C1 segment of cervical spinal cord (tissue), 14 donors: ENCODE results near the gene SEZ6L2.
"Not testable (repeated sequence)": the region's sequence is repeated elsewhere in the genome, so short reads cannot be mapped to it uniquely, and the experiment has no call there.

Experiments
- DNase-seq, 14 donors: peaks; one replicate each; lab custom pipeline; 2025; lab: John Stamatoyannopoulos, UW

SEZ6L2 gene

DNA sequence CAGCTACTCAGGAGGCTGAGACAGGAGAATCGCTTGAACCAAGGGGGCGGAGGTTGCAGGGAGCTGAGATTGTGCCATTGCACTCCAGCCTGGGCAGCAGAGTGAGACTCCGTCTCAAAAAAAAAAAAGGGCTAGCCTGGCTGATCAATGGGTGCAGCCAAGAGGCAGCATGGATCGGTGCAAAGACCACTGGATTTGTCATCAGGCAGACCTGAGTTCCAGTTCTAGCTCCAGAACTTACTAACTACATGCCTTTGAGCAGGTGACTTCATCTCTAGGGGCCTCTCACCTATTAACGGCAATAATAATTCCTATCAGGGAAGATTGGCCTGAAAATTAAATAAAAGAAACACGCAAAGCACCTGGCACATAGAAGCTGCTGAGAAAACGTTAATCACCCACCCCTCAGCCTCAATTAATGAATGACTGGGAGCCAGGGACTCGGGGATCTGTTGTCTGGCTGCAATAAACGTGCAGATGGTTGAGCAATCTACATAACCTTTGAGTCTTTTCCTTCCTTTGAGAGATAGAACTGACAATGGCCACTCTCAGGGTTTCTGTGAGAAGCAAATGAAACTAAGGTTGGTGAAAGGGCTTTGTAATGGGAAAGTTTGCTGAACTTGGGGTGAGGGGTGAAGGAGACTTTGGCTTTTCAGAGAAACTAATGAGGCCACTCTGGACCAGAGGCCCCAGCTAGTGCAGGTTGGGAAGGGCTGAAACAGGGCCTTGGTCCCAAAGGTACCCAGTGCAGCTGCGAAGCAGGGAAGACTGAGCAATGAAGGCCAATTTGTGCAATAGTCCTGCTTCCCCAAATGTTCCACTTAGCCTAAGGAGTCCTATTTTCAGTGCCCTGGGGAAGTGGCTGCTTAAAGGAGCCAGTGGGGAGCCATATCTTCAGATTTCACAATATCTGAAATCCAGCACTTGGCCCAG, 7.6 kb downstream of the SEZ6L2 start:
- no peak for DNase-seq

DNA sequence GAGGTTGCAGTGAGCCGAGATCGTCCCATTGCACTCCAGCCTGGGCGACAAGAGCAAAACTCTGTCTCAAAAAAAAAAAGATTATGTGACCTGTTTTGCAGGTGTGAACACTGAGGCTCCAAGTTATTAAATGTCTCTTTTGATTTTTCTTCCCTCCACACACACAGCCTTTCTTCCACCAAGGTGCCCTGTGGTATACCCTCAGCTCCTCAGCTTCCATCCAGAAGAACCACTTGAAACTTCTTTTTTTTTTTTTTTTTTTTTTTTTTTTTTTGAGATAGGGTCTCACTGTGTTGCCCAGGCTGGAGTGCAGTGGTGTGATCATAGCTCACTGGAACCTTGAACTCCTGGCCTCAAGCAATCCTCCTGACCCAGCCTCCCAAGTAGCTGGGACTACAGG, 10.0 kb downstream of the SEZ6L2 start:
- not testable (repeated sequence) for DNase-seq

DNA sequence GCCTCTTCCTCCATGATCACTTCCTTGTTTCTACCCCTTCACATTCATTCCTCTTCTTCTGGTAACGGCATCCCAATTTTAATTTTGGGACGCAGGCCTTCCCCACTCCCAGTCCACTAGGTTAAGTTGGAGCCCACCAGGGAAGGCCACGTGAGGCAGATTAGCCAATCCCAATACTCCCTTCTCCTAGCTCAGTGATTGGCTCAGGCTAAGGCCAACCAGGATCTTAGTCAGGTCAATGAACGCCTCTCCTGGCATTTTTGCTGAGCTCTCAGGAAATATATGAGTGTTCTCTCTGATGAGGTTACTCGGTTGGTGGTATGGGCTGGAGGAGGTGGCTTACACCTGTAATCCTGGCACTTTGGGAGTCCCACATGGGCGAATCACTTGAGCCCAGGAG, 15.4 kb downstream of the SEZ6L2 start:
- DNase-seq = no peak

DNA sequence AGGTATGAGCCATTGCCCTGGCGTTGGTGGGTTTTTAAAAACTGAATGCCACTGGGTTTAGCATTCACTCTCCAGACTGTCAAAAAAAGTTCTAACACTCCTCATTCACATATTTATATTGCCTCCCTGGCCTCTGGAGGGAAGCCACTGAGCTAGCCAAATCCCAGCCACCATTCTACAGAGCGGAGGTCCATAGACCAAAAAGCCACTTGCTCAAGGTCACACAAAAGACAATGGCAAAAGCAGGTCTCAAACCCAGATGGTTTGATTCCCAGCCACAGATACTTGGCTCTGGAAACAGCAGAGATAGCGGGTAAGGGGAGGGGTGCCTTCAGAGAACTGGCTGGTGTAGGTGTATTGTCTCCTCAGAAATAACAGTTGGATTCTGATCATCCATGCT, 18.3 kb downstream of the SEZ6L2 start:
- no peak for DNase-seq

DNA sequence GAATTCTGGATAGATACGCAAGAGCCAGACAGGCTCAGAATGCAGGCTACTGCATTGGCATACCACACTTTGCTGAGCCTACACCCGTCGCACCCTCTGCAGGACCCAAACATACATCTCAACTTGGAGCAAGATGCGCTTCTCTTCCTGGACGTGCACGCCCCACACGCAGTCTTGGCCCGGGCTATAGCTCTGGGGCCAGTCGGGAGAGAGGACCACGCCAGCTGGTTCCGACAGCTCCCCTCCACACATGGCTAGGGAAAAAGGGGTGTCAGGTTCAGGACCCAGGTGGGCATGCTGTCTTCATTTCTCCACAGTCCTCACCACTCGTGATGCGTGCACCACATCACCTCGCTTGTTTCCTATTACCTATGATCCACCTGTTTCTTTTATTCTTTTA, 21.2 kb downstream of the SEZ6L2 start:
- DNase-seq = no peak

DNA sequence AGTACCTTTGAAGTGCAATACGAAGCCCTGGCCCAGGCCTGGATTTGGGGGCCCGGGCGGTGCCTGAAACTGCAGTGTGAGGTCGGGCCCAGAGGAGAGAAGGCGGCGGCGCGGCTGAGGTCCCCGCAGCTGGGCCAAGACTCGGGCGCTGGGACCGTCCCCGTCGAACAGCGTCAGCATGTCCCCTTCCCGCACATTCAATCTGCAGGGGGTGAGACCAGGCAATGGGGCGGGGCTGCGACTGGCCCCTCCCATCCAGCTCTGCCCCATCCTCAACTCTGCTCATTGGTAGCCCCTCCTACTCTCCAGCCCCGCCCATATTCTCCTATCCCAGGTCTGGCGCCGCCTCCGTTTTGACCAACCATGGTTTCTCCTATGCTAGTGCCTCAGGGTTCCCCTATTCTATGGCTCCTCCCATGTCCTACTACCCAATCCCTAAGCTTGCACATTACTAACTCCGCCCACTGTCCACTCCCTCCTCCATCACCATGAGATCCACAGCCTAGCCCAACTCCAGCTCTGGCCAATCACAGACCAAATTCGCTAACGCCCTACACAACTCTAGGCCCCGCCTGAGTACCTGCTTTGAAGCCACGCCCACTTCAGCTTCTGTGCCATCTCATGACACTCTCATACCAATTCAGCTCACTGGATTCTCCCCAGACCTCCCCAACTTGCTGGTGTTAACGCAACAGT, 21.9 kb downstream of the SEZ6L2 start:
- DNase-seq = peak in 2 of 14 donors; percentile 2 to 58

DNA sequence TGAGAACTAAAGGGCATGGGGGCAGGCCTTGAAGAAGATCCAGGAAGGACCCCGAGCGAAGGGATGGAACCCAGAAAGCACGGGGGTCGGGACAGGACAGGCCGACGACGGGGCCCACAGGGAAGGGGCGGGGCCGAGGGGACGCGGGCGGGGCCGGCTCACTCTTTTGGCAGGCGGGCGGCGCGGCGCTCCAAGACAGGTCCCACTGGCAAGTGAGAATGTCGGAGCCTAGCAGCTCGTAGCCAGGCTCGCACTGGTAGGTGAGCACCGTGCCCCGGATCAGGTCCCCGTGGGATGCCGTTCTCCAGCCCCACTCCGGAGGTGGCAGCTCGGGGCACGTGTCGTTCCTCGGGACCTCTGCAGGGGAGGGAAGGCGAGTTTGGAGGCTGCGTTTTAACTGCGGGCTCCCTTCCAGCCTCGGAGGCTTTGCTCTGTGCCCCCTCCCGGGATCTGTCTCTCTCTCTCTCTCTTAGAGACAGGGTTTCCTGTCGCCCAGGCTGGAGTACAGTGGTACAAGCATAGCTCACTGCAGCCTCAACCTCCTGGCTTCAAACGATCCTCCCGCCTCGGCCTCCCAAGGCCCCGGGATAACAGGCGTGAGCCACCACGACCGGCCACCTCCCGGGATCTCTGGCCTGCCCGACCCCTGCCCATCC, 22.6 kb downstream of the SEZ6L2 start:
- no peak for DNase-seq

DNA sequence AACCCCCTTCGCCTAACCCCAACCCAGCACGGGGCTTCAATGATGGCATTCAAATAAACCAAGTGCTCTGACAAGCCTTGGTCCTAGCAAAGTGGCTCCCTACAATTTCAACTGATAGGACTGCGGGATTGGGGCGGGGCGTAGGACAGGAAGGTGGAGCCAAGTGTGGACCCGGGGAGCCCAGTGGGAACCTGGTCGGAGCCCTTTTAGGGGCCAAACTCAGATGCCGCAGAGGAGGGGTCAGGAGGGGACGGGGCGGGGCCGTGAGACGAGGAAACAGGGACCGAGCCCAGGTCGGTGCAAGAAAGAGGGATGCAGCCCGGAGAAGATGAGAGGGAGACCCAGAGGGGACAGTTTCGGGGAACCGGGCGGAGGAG, 23.1 kb downstream of the SEZ6L2 start:
- no peak for DNase-seq

DNA sequence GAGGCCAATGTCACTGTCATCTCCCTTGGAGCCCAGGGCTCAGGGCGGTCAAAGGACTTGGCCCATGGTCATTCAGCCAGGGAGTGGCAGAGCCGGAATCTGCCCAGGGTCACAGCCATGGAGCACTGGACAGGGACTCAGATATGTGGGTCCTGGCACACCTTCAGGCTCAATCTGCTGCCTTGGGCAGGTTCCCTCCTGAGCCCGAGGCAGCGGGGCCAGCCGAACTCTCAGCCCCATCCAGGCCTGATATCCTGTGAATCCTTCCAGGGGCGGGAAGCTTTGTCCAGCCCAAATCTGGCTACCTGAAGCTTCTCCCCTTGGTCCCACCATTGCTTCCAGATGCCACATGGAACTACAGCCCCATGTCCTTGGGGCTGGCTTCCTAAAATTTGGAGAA, 24.1 kb downstream of the SEZ6L2 start:
- DNase-seq = peak in 1 of 14 donors; percentile 29

DNA sequence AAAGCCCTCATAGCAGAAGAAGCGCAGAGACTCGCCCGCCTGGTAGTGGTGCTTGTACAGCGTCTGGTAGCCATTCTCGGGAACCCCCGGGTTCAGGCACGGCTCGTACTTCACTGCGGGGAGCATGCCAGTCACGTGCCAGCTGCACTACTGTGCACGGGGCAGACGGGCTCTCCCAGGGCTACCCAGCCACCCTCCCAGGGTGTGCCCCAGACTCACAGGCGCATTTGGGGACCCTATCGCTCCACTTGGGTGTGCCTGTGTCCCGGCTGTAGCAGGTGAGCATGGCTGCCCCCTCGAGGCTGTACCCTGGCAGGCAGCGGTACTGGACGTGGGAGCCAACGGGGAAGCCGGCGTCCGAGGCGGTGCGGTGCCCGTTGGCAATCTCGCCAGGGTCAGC, 26.0 kb downstream of the SEZ6L2 start:
- no peak for DNase-seq

DNA sequence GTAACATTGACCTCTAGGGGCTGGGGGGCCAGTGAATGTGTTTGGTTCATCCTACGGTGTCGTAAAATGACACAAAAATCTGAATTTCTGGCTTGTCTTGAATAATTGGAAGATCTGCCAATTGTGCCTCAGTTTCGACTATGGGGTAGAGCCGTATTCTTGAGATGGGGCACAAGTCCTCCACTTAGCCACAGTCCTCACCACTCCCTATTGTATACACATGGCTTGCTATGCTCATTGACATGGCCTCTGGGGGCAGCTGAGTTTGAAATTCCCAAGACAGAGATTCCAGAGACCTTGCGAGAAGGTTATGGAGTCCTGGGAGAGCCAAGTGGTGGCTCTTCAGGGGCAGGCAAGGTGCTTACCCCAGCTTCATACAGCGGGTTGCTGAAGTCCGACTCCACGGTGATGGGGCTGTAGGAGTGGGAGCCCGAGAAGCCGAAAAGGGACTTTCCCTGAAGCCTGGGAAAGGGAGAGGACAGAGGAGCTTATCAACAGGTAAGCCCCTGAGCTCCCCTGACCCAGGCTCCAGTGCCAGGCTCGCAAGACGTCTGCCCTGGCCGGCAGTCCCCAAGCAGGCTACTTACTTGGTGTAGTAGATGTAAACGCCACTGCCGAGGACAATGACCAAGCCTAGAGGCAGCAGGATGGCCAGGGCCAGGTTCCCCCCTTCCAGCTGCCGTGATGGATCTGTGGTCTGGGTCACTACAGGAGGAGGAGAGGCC, 27.4 kb downstream of the SEZ6L2 start:
- DNase-seq = no peak

DNA sequence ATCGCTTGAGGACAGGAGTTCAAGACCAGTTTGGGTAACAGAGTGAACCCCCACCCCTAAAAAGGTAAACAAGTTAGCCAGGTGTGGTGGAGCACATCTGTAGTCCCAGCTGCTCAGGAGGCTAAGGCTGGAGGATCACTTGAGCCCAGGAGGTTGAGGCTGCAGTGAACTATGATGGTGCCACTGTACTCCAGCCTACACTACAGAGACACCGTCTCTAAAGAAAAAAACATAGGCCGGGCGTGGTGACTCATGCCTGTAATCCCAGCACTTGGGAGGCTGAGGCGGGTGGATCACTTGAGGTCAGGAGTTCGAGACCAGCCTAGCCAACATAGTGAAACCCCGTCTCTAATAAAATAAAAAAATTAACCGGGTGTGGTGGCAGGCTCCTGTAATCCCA, 30.3 kb downstream of the SEZ6L2 start:
- not testable (repeated sequence) for DNase-seq

DNA sequence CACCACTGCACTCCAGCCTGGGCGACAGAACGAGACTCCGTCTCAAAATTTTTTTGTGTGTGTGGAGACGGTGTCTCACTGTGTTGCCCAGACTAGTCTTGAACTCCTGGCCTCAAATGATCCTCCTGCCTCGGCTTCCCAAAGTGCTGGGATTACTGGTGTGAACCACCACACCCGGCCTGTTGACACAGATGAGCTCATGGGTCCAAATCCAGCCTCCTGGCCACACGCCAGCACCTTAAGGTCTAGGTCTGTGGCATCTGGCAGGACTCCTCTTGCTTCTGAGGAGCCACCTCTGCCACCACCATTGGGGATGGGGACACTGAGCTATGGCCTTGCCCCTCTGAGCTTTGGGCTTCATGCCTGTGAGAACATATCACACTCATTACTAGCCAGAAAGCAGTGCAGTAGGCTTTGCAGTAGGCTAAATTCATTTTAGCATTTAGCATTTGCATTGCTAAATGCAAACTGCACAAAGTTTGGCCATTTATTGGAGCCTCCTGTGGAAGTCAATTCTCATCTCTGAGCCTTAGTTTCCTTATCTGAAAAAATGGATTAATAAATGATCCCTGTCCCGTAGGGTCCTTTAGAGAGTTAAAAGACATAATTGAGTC, 30.8 kb downstream of the SEZ6L2 start:
- DNase-seq = no peak

DNA sequence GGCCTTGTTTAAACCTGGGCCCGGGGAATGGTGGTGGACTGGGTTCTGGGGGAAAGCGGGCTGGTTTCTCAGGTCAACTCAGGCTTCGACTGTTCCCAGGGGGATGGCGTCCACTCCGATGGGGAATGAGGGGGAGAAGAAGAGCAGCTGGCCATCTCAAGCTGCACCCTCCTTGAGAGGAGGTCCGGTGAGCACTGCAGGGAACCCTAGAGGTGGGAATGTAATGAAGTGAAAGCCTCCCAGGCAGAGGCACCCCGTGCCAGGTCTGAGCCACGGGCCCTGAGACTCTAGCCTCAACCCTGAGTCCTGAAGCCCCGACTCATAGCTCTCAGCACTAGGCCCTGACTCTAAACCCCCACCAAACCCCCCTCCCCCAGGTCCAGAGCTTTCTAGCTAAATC, 35.1 kb downstream of the SEZ6L2 start:
- peak in 1 of 14 donors; percentile 23 for DNase-seq

DNA sequence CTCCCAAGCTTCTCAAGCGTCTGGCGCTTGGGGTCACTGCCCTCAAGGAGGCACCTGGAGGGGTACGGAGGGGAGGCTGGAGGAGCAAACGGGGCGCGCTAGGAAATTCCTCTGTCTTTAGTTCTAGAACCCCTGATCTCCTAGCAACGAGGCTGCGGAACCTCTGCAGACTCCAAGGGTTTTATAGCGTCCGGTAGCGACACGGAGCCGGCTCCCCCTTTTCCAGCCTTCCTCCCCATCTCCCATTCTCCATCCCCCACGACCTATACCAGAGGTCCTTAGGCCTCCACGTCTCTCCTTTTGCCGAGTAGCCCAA, 35.7 kb downstream of the SEZ6L2 start:
- DNase-seq = no peak

DNA sequence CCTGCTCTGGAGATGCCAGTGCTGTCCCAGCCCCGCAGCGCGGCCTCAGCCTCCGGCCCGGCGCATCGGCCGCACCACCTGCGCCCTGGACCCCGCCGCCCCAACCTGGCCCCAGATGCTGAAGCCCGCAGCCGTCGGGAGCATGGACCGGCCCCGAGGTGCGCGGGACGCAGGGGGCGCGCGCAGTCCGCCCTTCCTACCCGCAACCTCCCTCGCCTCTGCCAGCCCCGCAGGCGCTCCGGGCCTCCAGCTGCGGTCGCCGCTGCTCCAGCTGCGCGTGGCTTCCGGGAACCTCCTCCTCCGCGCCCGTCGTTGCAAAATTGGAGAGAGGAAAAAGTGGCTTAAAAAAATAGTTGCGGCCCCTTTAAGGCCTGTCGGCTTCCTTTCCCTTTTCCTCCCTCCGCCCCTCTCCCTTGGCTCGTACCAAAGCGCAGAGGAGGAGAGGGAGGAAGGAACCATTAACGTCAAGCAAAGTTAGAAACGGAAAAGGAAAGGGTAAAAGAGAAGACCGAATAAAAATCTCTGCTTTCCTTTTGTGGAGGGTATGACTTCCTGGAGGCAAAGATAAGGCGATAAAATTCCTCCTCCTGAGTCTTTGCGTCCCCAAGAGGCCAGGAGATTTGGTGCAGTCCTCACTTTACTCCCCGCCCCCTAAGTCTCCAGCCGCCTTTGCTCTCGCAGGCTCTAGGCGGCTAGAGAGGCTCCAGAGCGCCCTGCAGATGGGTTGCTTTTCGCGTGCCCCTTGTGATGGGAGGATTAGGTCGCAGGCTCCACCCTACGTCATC, 36.3 kb downstream of the SEZ6L2 start, which contains the start of gene CDIPT:
Gene CDIPT, minus strand, starts transcription at position 343 of the 785 bp plus-strand sequence. CDS start 369 bp downstream, outside the sequence.
- peak; percentile 22 to 96 (median 88) for DNase-seq

DNA sequence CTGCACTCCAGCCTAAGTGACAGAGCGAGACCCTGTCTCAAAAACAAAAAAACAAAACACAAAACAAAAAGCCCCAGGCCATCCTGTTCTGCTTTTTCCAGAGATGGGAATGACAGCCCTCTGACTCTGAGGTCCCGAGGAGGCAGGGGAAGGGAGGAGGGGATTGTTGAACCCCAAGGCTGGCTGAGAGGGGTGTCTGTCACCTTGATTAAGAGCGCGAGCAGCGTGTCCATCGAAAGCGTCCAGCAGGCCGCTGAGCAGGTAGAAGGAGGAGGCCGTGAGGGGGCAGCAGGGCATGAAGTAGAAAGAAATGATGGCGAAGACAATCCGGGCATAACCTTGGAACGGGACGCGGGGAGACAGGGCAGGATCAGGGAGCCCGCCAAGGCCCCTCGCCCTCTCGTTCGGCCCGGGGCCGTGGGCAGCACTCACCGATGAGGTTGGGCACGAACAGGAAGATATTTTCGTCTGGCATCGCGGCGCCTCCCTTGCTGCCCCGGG, 36.9 kb downstream of the SEZ6L2 start:
- peak in 3 of 14 donors; percentile 48 to 60 (median 50) for DNase-seq

DNA sequence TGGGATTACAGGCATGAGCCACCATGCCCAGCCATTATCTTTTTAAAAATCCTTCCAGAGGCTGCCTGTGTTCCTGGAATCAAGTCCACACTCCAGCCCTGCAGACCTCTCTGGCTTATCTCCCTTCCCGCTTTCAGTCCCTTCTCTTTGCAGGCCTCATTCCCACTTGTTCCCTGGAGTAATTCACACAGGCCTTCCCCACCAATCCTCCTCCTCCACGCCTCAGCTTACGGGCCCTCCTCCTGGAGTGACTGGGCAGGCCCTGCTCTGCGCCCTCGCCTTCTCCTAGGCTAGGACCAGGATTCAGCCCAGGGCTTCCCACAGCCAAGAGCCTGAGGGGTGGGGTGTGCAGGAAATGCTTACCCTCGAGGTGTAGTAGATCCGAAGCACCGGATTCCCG, 39.1 kb downstream of the SEZ6L2 start:
- no peak for DNase-seq

DNA sequence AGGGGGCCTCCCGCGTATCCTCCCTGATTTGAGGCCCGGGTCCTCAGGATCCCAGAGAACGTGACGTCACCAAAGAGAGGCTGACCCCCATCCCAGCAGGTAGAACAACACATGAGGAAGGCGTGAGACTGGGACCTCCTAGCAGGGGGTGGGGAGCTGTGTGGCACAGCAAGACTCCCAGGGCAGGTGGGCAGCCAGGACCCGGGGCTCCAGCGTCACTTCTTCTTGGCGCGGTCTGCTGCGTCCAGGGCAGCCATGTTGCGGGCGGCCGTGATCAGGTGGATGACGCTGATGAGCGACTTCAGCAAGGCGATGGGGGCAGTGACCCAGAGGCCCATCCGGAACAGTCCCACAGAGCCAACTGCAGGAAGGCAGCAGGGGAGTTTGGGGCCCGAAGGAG, 40.4 kb downstream of the SEZ6L2 start:
- no peak for DNase-seq

DNA sequence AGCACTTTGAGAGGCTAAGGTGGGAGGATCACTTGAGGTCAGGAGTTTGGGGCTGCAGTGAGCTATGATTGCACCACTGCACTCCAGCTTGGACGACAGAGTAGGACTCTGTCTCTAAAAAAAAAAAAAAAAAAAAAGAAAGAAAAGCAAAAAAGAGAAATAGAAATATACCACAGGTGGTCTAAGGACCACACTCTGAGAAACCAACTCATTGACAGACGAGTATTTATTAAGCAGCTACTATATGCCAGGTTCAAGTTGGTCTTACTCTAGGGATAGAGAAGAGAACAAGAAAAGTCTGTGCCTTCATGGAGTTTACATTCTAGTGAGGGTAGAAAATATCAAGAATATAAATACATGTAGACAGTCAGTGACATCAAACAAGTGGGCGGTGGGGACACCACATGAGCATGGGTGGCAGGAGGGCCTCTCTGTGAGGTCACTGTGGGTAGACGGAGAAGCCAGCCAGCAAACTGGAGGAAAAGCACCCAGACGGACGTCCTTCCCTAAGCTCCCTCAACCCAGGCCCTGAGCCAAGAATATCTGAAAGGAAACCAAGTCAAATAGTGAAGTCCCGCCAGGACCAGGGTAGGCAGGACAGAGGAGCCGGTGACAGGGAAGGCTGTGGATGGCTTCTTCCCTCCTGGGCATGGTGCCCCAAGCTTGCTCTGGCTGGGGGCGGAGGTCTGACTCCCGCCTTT, 41.1 kb downstream of the SEZ6L2 start:
- peak in 5 of 14 donors; percentile 12 to 28 (median 25) for DNase-seq
